Brain microvascular endothelial cell (primary cell): Measurements from ENCODE around the gene MMP1.
A peak's percentile ranks its signal among the peaks of the same experiment; 100 is the strongest.

ENCODE experiments used
- DNase-seq: peaks from one replicate; pipeline ENCODE4 v3.0.0-alpha.2; 2020
- H3K27ac ChIP-seq: fragments of 250-450 bp; sonication (Bioruptor Pico); 2 replicates; pipeline ENCODE4 v1.5.1; 2020; ENCODE audit warnings: mild to moderate bottlenecking, moderate library complexity
- H3K27me3 ChIP-seq: fragments of 250-450 bp; sonication (Bioruptor Pico); replicated peaks from 2 replicates; pipeline ENCODE4 v1.5.1; 2020; ENCODE audit warnings: mild to moderate bottlenecking
- H3K36me3 ChIP-seq: fragments of 250-450 bp; sonication (Bioruptor Pico); replicated peaks from 2 replicates; pipeline ENCODE4 v1.5.1; 2020; ENCODE audit warnings: mild to moderate bottlenecking
- H3K4me3 ChIP-seq: 2 replicates; pipeline ENCODE4 v1.5.1; 2011; ENCODE audit warnings: low read depth, mild to moderate bottlenecking, control low read depth, low read length, moderate library complexity
- in situ Hi-C: cut with HindIII; loops from 2 replicates; pipeline ENCODE4 v1.10.0; 2017; ENCODE audit warnings: low sequenced_read_pairs, low pct_ligation_motif_present
- TF ChIP-seq, protein P1 (sequence below): IDR thresholded peaks from 2 replicates; pipeline ENCODE4 v1.5.1; 2011; ENCODE audit warnings: low read depth, mild to moderate bottlenecking, moderate library complexity, low read length, control low read depth, inconsistent platforms; ENCODE audit errors: missing control alignments

The MMP1 gene

DNA sequence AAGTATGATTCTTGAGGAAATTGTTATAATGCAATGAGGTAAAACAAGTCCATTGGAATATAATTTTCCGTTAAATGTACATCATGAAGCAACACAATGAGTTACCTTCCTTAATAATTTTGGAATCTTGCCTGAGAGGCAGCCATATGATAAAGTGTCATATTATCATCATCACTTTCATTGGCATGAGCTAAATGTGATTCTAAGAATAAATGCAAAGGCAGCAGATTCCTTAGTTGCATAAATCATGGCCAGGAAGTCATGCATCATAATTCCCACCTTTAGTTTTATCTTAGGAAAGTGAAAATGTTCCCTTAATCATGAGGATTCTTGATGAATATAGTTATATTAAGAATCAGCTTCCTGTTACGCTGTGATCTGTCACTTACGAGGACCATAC, 14.2 kb upstream of the MMP1 start:
- TF ChIP-seq, protein P1, sequence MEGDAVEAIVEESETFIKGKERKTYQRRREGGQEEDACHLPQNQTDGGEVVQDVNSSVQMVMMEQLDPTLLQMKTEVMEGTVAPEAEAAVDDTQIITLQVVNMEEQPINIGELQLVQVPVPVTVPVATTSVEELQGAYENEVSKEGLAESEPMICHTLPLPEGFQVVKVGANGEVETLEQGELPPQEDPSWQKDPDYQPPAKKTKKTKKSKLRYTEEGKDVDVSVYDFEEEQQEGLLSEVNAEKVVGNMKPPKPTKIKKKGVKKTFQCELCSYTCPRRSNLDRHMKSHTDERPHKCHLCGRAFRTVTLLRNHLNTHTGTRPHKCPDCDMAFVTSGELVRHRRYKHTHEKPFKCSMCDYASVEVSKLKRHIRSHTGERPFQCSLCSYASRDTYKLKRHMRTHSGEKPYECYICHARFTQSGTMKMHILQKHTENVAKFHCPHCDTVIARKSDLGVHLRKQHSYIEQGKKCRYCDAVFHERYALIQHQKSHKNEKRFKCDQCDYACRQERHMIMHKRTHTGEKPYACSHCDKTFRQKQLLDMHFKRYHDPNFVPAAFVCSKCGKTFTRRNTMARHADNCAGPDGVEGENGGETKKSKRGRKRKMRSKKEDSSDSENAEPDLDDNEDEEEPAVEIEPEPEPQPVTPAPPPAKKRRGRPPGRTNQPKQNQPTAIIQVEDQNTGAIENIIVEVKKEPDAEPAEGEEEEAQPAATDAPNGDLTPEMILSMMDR, result no peak
- no peaks in the 10 kb centered on the region for H3K27me3 ChIP-seq
- no peak overlapping the region for H3K4me3 ChIP-seq
- H3K36me3 ChIP-seq, result no peaks in the 10 kb centered on the region
- H3K27ac ChIP-seq, result no peak overlapping the region
- no peak for DNase-seq
- in situ Hi-C loops, result no loop called here

DNA sequence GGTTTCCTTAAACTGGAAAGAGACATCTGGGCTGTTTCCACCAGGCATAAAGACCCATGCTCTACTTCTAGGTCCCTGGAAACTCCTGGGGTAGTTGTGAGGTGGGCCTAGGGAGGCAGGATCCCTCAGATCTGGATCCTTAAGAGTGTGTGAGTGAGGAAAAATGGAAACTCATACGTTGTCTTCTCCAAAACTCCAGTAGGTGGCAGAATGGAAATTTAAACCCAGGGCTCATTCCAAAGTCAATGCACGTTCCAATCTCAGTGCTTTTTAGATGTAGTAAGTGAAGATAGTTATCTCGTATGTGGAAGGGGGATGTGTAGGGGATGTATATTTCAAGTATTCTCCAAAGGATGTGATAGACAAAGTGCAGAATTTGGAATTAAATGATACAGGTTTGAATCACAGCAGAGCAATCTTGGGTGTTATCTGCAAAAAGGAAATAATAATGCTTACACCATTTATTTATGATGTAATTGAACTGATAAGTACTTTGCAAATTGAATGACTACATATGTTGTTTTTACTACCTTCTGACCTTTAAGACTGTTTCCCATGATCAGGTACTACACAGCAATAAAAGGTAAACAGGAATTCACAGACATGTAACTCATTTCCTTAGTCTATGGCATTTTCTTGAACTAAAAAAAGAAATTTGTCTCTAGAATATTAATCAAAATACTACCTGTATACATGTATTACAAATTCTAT, 13.1 kb upstream of the MMP1 start:
- in situ Hi-C loops, result no loop called here
- H3K4me3 ChIP-seq, result no peak overlapping the region
- no peaks in the 10 kb centered on the region for H3K36me3 ChIP-seq
- H3K27ac ChIP-seq, result no peak overlapping the region
- TF ChIP-seq, protein P1, result peak; percentile 69
- peak; percentile 18 for DNase-seq
- no peaks in the 10 kb centered on the region for H3K27me3 ChIP-seq

DNA sequence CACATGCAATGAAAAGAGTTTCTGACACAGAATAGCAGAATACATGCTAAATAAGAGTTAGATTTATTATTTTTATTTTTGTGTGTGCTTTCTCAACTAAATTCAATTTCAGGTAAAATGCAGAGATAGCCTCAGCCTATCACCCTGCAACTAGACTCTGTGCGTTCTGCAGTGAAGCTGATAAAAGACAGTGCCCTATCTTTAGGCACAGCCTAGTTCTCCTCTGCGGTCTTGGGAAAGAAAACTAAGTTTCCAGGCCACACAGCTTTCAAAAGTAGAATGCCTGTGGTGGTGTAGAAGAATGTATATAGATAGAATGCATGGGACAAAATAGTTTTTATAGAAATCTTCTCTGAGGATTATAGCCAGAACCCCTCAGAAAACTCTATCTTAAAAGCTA, 12.0 kb upstream of the MMP1 start:
- DNase-seq, result no peak
- TF ChIP-seq, protein P1, result no peak
- in situ Hi-C loops, result no loop called here
- no peaks in the 10 kb centered on the region for H3K36me3 ChIP-seq
- H3K27ac ChIP-seq, result no peak overlapping the region
- no peak overlapping the region for H3K4me3 ChIP-seq
- no peaks in the 10 kb centered on the region for H3K27me3 ChIP-seq

DNA sequence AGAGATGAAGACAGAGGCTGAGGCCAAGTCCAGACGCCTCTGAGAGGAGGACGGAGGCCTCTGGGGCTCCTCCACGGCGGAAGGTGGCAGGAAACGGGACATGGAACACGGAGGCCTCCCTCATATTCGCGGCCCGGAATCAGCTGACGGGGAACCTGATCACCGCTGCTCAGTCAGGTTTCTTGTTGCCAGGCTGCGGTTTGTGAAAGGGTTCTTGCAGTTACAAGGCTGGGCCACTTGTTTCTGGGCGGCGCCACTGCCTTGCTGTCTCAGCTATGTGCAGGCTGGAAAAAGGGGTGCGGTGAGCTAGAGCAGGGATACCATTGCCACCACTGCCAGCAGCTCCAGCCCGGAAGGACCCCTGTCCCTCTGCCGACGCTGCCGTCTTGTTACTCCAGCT, 10.0 kb upstream of the MMP1 start:
- in situ Hi-C loops, result no loop called here
- Histone ChIP-seq H3K27ac (no peak overlapping the region), H3K4me3 (no peak overlapping the region), H3K27me3 (no peaks in the 10 kb centered on the region), H3K36me3 (no peaks in the 10 kb centered on the region)
- peak; percentile 9 for DNase-seq
- TF ChIP-seq, protein P1, result peak; percentile 61

DNA sequence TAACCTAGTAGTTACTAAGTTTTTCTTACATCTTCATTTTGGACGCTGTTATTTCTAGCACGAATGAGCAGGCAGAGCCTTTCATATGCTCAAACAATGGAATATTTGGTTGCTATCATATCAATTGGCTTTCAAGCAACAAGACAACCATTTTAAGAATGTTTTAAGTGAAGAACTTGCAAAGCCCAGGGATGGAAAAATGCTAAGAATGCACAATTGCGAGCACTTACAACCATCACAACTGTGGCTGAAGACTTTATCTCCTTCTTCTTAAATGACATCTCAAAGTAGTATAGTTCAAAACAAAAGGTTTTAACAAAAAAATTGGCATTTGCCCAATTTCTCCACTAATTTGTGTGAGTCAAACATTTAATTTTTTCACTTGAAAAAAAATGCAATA, 8.3 kb upstream of the MMP1 start:
- H3K27me3 ChIP-seq, result no peaks in the 10 kb centered on the region
- DNase-seq, result peak; percentile 41
- in situ Hi-C loops, result no loop called here

More for the DNA sequence above, 8.3 kb upstream of the MMP1 start:
- Histone ChIP-seq H3K36me3 (no peaks in the 10 kb centered on the region), H3K27ac (no peak overlapping the region), H3K4me3 (no peak overlapping the region)
- TF ChIP-seq, protein P1, result no peak
